Karpas-422 (cell line): ENCODE measurements around the gene CTR9. TPM values are rescaled to one million over a fixed set of nuclear protein-coding genes. Genes with fewer than 3 reads are reported as not detected.

Experiments
- DNase-seq: peaks from one replicate; pipeline ENCODE4 v3.0.0-alpha.2; 2015
- H2AFZ ChIP-seq: fragments of 200-600 bp; sonication (generic); 2 replicates; pipeline ENCODE4 v1.6.1; 2014; ENCODE audit warnings: antibody characterized with exemption, low read length, mixed read lengths
- H3K27ac ChIP-seq: fragments of 200-600 bp; sonication (generic); 2 replicates; pipeline ENCODE4 v1.5.1; 2014; ENCODE audit warnings: mild to moderate bottlenecking, low read length, moderate library complexity
- H3K27me3 ChIP-seq: fragments of 200-600 bp; sonication (generic); 2 replicates; pipeline ENCODE4 v1.6.1; 2014; ENCODE audit warnings: low read length, mixed read lengths
- H3K36me3 ChIP-seq: fragments of 200-600 bp; sonication (generic); 2 replicates; pipeline ENCODE4 v1.6.1; 2014; ENCODE audit warnings: low read length, mixed read lengths; ENCODE audit not compliant: insufficient read depth
- H3K4me1 ChIP-seq: fragments of 200-600 bp; sonication (generic); 2 replicates; pipeline ENCODE4 v1.6.1; 2014; ENCODE audit warnings: mild to moderate bottlenecking, low read length, mixed read lengths
- H3K4me2 ChIP-seq: fragments of 200-600 bp; sonication (generic); 2 replicates; pipeline ENCODE4 v1.6.1; 2014; ENCODE audit warnings: low read length, low read depth, mild to moderate bottlenecking; ENCODE audit not compliant: poor library complexity, severe bottlenecking
- H3K4me3 ChIP-seq: fragments of 200-600 bp; sonication (generic); 2 replicates; pipeline ENCODE4 v1.5.1; 2014; ENCODE audit warnings: mild to moderate bottlenecking, antibody characterized with exemption, low read length, mixed read lengths
- H3K79me2 ChIP-seq: fragments of 200-600 bp; sonication (generic); 2 replicates; pipeline ENCODE4 v1.6.1; 2014; ENCODE audit warnings: mild to moderate bottlenecking, low read length, mixed read lengths
- H3K9ac ChIP-seq: fragments of 200-600 bp; sonication (generic); 2 replicates; pipeline ENCODE4 v1.6.0; 2014; ENCODE audit warnings: low read length
- H3K9me2 ChIP-seq: fragments of 200-600 bp; sonication (generic), shearing (Covaris generic); replicated peaks from 2 replicates; pipeline ENCODE4 v1.6.0; 2014; ENCODE audit warnings: mild to moderate bottlenecking, low read length, moderate library complexity; ENCODE audit not compliant: insufficient read depth
- H3K9me3 ChIP-seq: fragments of 300-700, 200-600 bp; sonication (generic); 2 replicates; pipeline ENCODE4 v1.6.1; 2014; ENCODE audit warnings: low read length, mixed read lengths
- H4K20me1 ChIP-seq: fragments of 200-600 bp; sonication (generic); 2 replicates; pipeline ENCODE4 v1.6.1; 2014; ENCODE audit warnings: mild to moderate bottlenecking, antibody characterized with exemption, low read length, low read depth; ENCODE audit not compliant: insufficient read depth
- total RNA-seq: library from RNA; depleted of rRNA; stranded (reverse); fragments of >200 nt; shearing (Covaris generic); gene quantifications from 2 replicates; pipeline ENCODE4 v1.2.3, GENCODE V29; 2014; ENCODE audit warnings: low replicate concordance

The CTR9 gene
- total RNA-seq, 1 experiment from 2014 or later, result 39.9 TPM

DNA sequence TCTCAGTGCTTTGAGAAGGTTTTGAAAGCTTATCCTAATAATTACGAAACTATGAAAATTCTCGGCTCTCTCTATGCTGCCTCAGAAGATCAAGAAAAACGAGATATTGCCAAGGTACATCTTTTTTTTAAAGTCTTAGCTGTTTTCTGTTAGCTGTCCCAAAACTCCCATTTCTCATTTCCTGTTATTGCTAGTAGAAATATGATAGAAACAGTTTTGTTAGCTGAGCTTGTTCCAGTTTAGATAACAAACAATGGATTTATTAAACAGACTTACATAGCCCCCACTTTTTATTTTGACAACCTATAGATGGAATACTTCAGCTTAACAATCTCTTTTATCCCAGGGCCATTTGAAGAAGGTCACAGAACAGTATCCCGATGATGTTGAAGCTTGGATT is 12.7 kb downstream of the CTR9 start:
- no peak for DNase-seq
- Histone ChIP-seq H3K9me3 (no peaks in the 10 kb centered on the region), H3K9ac (no peak overlapping the region), H3K36me3 (peaks cover 56% of the 10 kb centered on the region), H3K4me2 (no peak overlapping the region), H3K79me2 (0 out of 2 replicates have a peak, but pooled peaks cover 5% of the 10 kb centered on the region), H4K20me1 (no peaks in the 10 kb centered on the region; the same call in none of the 2 replicates), H2AFZ (no peak overlapping the region), H3K4me3 (no peak overlapping the region), H3K9me2 (no peaks in the 10 kb centered on the region), H3K27me3 (no peaks in the 10 kb centered on the region), H3K27ac (no peak overlapping the region), H3K4me1 (peaks cover 11% of the 10 kb centered on the region)

DNA sequence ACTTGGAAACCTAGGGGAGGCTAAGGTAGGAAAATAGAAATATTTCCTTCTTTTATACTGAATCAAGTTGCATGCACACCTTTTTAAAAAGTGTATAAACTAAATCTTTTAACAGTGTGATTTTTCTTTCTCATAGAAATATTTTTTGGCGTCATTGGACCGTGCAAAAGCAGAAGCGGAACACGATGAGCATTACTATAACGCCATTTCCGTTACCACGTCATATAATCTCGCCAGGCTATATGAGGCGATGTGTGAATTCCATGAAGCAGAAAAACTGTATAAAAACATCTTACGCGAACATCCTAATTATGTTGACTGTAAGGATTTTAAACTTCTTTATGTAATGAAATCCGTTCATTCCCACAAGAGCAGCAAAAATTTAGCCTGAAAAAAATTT is 13.4 kb downstream of the CTR9 start:
- peaks cover 53% of the 10 kb centered on the region for H3K36me3 ChIP-seq

DNA sequence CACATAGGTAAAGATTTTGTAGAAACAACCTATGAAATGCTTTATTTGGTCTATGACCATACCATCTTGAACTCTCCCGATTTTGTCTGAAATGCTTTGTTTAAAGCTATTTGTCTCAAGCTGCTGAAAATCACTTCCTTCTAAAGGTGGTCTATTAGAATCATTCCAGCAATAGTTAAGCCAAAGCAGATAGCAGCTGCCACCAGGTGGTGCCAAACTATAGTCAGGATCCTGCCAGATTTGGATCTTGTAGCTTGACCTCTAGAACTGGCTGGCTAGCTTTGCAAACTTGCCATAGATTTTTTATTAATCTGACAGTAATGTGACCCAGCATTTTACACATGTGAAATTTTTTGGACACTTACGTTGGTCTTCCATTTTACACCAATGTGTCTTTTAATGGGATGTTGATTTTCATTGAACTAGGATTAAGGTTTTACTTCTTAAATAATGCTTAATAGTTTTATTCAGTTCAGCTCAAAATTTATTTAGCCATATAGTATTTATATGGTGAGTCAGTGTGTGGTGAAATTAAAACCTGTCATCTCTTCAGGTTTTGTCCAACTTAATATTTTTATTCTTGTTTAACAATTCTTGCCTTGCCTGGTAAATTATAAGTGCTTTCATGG is 19.7 kb downstream of the CTR9 start:
- Histone ChIP-seq H3K27ac (no peak overlapping the region), H4K20me1 (no peaks in the 10 kb centered on the region), H3K4me2 (no peak overlapping the region), H3K27me3 (no peaks in the 10 kb centered on the region), H2AFZ (no peak overlapping the region), H3K36me3 (peaks cover 45% of the 10 kb centered on the region), H3K4me1 (no peaks in the 10 kb centered on the region), H3K9ac (no peak overlapping the region), H3K79me2 (no peaks in the 10 kb centered on the region), H3K9me3 (no peaks in the 10 kb centered on the region), H3K9me2 (no peaks in the 10 kb centered on the region), H3K4me3 (no peak overlapping the region)
- peak; percentile 76 for DNase-seq

More for the DNA sequence above, 13.4 kb downstream of the CTR9 start:
- Histone ChIP-seq H3K27ac (no peak overlapping the region), H3K4me3 (no peak overlapping the region), H3K4me2 (no peak overlapping the region), H3K27me3 (no peaks in the 10 kb centered on the region), H4K20me1 (no peaks in the 10 kb centered on the region; the same call in none of the 2 replicates), H3K4me1 (peaks cover 11% of the 10 kb centered on the region), H3K9ac (no peak overlapping the region), H2AFZ (no peak overlapping the region), H3K9me2 (no peaks in the 10 kb centered on the region), H3K9me3 (no peaks in the 10 kb centered on the region), H3K79me2 (0 out of 2 replicates have a peak, but pooled peaks cover 5% of the 10 kb centered on the region)
- DNase-seq, result no peak

DNA sequence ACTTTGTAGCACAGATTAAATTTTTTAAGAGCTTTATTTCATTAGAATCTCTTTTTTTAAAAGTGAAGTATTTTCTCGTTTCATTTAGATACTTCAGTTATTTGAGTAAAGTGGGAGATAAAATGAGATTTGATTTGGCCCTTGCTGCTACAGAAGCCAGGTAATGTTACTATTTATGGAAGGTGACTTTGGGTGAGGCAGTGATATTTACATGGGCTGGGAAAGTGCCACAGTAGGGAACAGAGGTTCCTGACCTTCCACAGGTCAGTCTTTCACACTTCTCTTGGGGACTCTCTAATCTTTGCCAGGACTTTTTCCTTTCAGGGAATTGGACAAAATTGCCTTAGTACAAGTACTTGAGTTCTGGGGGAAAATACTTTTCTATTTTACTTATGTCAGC is 20.4 kb downstream of the CTR9 start:
- Histone ChIP-seq H4K20me1 (no peaks in the 10 kb centered on the region), H3K79me2 (no peaks in the 10 kb centered on the region), H3K4me1 (no peaks in the 10 kb centered on the region), H3K4me3 (no peak overlapping the region), H3K4me2 (no peak overlapping the region), H3K27ac (no peak overlapping the region), H3K9me3 (no peaks in the 10 kb centered on the region), H3K9me2 (no peaks in the 10 kb centered on the region), H3K27me3 (no peaks in the 10 kb centered on the region), H3K36me3 (peaks cover 42% of the 10 kb centered on the region), H3K9ac (no peak overlapping the region), H2AFZ (no peak overlapping the region)
- DNase-seq, result no peak

DNA sequence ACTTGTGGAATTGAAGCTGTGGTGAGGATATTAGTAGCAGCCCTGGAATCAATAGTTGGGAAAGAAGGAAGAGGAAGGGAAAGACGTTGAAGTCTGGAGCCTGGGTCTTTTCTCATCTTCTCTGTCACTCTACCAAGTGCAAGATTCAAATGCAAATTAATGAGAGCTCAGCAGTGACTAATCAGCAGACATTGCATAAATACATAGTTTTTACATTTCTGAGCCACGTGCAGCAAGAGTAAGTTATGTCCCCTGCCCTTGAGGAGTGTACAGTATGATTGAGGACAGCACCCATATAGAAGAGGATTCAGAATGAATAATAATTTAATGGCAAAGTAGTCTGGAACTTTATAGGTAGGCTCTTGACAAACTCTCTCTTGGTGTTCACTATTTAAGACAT is 23.8 kb downstream of the CTR9 start:
- Histone ChIP-seq H3K9ac (no peak overlapping the region), H3K4me1 (no peaks in the 10 kb centered on the region), H3K9me3 (no peaks in the 10 kb centered on the region), H3K79me2 (no peaks in the 10 kb centered on the region), H2AFZ (no peak overlapping the region), H3K9me2 (no peaks in the 10 kb centered on the region), H4K20me1 (no peaks in the 10 kb centered on the region), H3K27me3 (no peaks in the 10 kb centered on the region), H3K4me2 (no peak overlapping the region), H3K4me3 (no peak overlapping the region), H3K27ac (no peak overlapping the region), H3K36me3 (peaks cover 43% of the 10 kb centered on the region)
- no peak for DNase-seq

DNA sequence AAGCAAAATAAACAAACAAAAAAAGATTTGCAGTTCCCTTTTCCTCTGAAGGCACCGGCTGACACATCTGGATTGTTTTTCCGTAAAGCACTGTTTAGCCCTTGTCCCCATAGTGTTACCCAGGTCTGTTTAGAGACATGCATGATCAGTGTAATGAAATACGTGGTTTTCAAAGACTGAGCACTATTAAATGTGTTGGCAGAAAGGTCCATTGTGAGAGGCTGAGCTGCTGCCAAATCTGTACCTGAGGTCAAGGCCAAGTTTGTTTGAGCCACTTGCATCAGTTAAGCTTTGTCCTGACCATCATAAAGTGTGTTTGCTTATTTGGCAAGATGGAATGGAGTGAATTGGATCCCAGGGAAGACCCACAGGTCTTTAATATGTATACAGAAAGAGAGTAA is 26.3 kb downstream of the CTR9 start:
- Histone ChIP-seq H3K9ac (no peak overlapping the region), H3K27ac (no peak overlapping the region), H3K36me3 (peaks cover 26% of the 10 kb centered on the region), H3K79me2 (no peaks in the 10 kb centered on the region), H3K4me1 (no peaks in the 10 kb centered on the region), H3K9me3 (no peaks in the 10 kb centered on the region), H3K4me3 (no peak overlapping the region), H3K4me2 (no peak overlapping the region), H3K9me2 (no peaks in the 10 kb centered on the region), H3K27me3 (no peaks in the 10 kb centered on the region), H2AFZ (no peak overlapping the region), H4K20me1 (no peaks in the 10 kb centered on the region)
- no peak for DNase-seq

DNA sequence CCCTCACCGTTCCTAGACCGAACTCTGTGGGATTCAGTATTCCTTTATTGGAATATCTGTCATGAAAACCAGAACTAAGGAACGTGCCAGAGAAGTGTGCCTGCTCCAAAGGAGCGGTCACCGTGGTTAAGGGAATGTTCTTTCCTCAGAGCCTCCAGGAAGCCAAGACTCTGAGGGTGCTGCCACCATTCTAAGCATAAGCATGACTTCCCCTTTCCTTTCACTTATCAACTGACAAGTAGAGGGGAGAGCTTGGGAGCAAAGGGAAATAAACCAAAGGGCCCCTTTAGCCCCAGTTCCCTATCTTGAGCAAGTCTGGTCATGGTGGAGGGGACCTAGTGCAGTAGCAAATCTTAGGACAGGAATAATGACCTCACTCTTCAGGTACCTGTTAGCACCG is 26.8 kb downstream of the CTR9 start:
- no peaks in the 10 kb centered on the region for H3K9me2 ChIP-seq
- H3K9me3 ChIP-seq, result no peaks in the 10 kb centered on the region
- H3K4me2 ChIP-seq, result no peak overlapping the region
- H2AFZ ChIP-seq, result no peak overlapping the region
- DNase-seq, result no peak
- no peaks in the 10 kb centered on the region for H4K20me1 ChIP-seq
- no peaks in the 10 kb centered on the region for H3K79me2 ChIP-seq
- H3K4me3 ChIP-seq, result no peak overlapping the region
- H3K36me3 ChIP-seq, result peaks cover 24% of the 10 kb centered on the region
- no peak overlapping the region for H3K9ac ChIP-seq
- no peak overlapping the region for H3K27ac ChIP-seq
- no peaks in the 10 kb centered on the region for H3K27me3 ChIP-seq
- H3K4me1 ChIP-seq, result no peaks in the 10 kb centered on the region

DNA sequence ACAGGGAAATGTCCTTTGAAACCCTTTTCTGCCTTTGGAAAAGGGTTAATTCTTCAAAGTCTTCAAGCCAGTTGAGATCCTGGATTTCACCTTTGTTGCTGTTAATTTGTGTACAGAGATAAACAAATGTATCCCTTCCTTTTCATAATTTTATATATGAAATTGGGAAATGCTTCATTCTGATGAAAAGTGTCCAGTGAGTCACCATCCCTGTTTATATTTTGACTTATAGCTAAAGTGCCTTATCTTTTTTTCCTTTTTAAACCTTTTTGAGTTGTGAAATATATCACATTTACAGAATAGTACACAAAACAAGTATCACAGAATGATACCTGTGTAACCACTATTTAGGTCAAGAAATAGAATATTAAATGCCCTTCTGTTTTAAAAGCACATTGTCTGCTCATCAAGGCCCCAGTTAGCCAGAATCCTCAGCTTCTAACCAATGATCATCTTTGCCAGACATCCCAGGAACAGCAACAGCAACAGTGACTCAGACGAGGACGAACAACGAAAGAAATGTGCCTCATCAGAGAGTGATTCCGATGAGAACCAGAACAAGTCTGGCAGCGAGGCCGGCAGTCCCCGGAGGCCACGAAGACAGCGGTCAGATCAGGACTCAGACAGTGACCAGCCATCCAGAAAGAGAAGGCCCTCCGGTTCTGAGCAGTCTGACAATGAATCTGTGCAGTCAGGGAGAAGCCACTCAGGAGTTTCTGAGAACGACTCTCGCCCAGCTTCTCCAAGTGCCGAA is 27.3 kb downstream of the CTR9 start:
- H3K36me3 ChIP-seq, result peaks cover 24% of the 10 kb centered on the region
- no peak overlapping the region for H3K9ac ChIP-seq
- no peak overlapping the region for H3K4me3 ChIP-seq
- no peak overlapping the region for H3K27ac ChIP-seq
- no peaks in the 10 kb centered on the region for H3K4me1 ChIP-seq
- H3K79me2 ChIP-seq, result no peaks in the 10 kb centered on the region
- no peak overlapping the region for H2AFZ ChIP-seq
- no peaks in the 10 kb centered on the region for H3K27me3 ChIP-seq
- H4K20me1 ChIP-seq, result no peaks in the 10 kb centered on the region
- no peaks in the 10 kb centered on the region for H3K9me2 ChIP-seq
- no peak for DNase-seq
- no peak overlapping the region for H3K4me2 ChIP-seq
- no peaks in the 10 kb centered on the region for H3K9me3 ChIP-seq
